Measurements from ENCODE around the gene FRAS1. TPM values are rescaled to one million over a fixed set of nuclear protein-coding genes. Genes with fewer than 3 reads are reported as not detected.

The FRAS1 gene
- total and polyA plus RNA-seq, 9 of the 15 experiments (the other 6 are each of a cell fraction or from before 2014, with no cell fraction given), result under 0.01 to 0.11 (median 0.04) TPM; not detected in 2

DNA sequence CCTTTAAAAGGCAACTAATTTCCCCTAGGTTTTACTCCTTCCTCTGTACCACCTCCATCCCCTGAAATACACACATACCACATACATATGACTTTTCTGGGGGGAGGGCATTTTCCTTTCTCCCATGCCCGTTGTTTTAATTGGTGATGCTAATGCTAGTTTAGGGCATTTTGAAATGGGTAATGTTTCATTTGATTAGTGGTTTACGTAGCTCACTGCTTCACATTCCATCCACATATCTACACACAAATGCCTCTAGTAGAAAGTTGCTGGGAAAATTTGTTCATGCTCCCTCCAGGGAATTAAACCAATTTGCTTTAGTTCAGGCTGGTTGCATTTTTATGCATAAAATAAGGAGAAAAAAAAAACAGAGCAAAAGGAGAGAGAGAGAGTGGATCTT lies 231.2 kb downstream of the FRAS1 start:
- FAIRE-seq (no peak), DNase-seq (ENCODE audit: extremely low read depth in 1 of 4, low spot score in 3 of 4) (no peak), ATAC-seq (no peak)
- BruUV-seq (replicated peaks), result no TSS peak
- Histone ChIP-seq H2AFZ (ENCODE audit: low read depth, low read length) (no peak overlapping the region), H3K79me2 (ENCODE audit: control insufficient read depth, insufficient read depth, low read length) (no peaks in the 10 kb centered on the region), H3K27ac (ENCODE audit: extremely low read depth, low read depth, low read length) (no peak overlapping the region), H3K9me3 (replicated peaks; ENCODE audit: control insufficient read depth, insufficient read depth, low read depth, low read length) (no peaks in the 10 kb centered on the region), H3K9me1 (ENCODE audit: control insufficient read depth, insufficient read depth, low read length) (no peaks in the 10 kb centered on the region), H3K9ac (ENCODE audit: insufficient read depth in 1 of 2, low read depth in 2 of 2, low read length in 2 of 2) (no peak overlapping the region), H3K27me3 (ENCODE audit: control insufficient read depth in 2 of 2, insufficient read depth in 2 of 2, low read length in 2 of 2) (peaks cover 0 to 15% of the 10 kb centered on the region in 2 experiments; a peak in 2 of 5 replicates), H3K4me1 (replicated peaks in 1 of 2; ENCODE audit: control insufficient read depth in 2 of 2, insufficient read depth in 2 of 2, low read length in 2 of 2) (no peaks in the 10 kb centered on the region), H3K4me2 (ENCODE audit: insufficient read depth, low read length) (no peak overlapping the region), H3K36me3 (ENCODE audit: control insufficient read depth, insufficient read depth, low read length) (no peaks in the 10 kb centered on the region), H4K20me1 (replicated peaks; ENCODE audit: control insufficient read depth, insufficient read depth, low read length) (no peaks in the 10 kb centered on the region), H3K4me3 (no peak overlapping the region)
- in situ Hi-C loops (cut with MboI) (no loop called here), intact Hi-C loops (cut with micrococcal nuclease) (no loop called here)
- TF ChIP-seq, protein P1, sequence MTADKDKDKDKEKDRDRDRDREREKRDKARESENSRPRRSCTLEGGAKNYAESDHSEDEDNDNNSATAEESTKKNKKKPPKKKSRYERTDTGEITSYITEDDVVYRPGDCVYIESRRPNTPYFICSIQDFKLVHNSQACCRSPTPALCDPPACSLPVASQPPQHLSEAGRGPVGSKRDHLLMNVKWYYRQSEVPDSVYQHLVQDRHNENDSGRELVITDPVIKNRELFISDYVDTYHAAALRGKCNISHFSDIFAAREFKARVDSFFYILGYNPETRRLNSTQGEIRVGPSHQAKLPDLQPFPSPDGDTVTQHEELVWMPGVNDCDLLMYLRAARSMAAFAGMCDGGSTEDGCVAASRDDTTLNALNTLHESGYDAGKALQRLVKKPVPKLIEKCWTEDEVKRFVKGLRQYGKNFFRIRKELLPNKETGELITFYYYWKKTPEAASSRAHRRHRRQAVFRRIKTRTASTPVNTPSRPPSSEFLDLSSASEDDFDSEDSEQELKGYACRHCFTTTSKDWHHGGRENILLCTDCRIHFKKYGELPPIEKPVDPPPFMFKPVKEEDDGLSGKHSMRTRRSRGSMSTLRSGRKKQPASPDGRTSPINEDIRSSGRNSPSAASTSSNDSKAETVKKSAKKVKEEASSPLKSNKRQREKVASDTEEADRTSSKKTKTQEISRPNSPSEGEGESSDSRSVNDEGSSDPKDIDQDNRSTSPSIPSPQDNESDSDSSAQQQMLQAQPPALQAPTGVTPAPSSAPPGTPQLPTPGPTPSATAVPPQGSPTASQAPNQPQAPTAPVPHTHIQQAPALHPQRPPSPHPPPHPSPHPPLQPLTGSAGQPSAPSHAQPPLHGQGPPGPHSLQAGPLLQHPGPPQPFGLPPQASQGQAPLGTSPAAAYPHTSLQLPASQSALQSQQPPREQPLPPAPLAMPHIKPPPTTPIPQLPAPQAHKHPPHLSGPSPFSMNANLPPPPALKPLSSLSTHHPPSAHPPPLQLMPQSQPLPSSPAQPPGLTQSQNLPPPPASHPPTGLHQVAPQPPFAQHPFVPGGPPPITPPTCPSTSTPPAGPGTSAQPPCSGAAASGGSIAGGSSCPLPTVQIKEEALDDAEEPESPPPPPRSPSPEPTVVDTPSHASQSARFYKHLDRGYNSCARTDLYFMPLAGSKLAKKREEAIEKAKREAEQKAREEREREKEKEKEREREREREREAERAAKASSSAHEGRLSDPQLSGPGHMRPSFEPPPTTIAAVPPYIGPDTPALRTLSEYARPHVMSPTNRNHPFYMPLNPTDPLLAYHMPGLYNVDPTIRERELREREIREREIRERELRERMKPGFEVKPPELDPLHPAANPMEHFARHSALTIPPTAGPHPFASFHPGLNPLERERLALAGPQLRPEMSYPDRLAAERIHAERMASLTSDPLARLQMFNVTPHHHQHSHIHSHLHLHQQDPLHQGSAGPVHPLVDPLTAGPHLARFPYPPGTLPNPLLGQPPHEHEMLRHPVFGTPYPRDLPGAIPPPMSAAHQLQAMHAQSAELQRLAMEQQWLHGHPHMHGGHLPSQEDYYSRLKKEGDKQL (CRISPR knock-in tag; IDR thresholded peaks at IDR 0.05; ENCODE audit: borderline replicate concordance), result no peak
- TF ChIP-seq ZNF586 (CRISPR knock-in tag; conservative IDR thresholded peaks at IDR 0.05) (no peak), CBX2 (IDR thresholded peaks at IDR 0.05; ENCODE audit: insufficient read depth, low read length, poor library complexity, severe bottlenecking) (no peak), PRMT5 (CRISPR knock-in tag; IDR thresholded peaks at IDR 0.05) (no peak), ETV6 (IDR thresholded peaks at IDR 0.05; ENCODE audit: borderline replicate concordance in 1 of 2, low read depth in 2 of 2, low read length in 1 of 2) (no peak), ETV6 (CRISPR knock-in tag; IDR thresholded peaks at IDR 0.05; ENCODE audit: borderline replicate concordance) (no peak), KAT2B (IDR thresholded peaks at IDR 0.05; ENCODE audit: low read depth, low read length) (no peak), NEUROD1 (IDR thresholded peaks at IDR 0.05; ENCODE audit: borderline replicate concordance, low read depth, low read length, partially characterized antibody) (no peak), ZNF780A (CRISPR knock-in tag; IDR thresholded peaks at IDR 0.05) (no peak), SPI1 (IDR thresholded peaks at IDR 0.05; ENCODE audit: borderline replicate concordance, low read depth, low read length) (no peak)
- TF ChIP-seq, protein P2, sequence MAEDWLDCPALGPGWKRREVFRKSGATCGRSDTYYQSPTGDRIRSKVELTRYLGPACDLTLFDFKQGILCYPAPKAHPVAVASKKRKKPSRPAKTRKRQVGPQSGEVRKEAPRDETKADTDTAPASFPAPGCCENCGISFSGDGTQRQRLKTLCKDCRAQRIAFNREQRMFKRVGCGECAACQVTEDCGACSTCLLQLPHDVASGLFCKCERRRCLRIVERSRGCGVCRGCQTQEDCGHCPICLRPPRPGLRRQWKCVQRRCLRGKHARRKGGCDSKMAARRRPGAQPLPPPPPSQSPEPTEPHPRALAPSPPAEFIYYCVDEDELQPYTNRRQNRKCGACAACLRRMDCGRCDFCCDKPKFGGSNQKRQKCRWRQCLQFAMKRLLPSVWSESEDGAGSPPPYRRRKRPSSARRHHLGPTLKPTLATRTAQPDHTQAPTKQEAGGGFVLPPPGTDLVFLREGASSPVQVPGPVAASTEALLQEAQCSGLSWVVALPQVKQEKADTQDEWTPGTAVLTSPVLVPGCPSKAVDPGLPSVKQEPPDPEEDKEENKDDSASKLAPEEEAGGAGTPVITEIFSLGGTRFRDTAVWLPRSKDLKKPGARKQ (CRISPR knock-in tag; IDR thresholded peaks at IDR 0.05), result no peak
- ChIA-PET POLR2A (no interaction called here), CTCF (ENCODE audit: low intra/inter-chr PET ratio) (no interaction called here)
- WGBS (ENCODE audit: insufficient coverage, low coverage, missing lambda C conversion rate), result 0% methylated on average over 2 of the region's 2 CpGs
